PC-9 (cell line): ENCODE measurements around the gene CTNNB1.

Source experiments
- CTCF ChIP-seq: fragments of 200-600 bp; sonication (generic); conservative IDR thresholded peaks from 2 replicates; pipeline ENCODE4 v1.6.1; 2017; ENCODE audit warnings: mixed run types, antibody characterized with exemption, mild to moderate bottlenecking, moderate library complexity
- EZH2 ChIP-seq: fragments of 200-600 bp; sonication (generic); IDR thresholded peaks from 2 replicates; pipeline ENCODE4 v1.8.0; 2017; ENCODE audit warnings: antibody characterized with exemption, low read depth

- TF ChIP-seq CTCF (no peak), EZH2 (no peak)
Observed at GRCh38 chr3:41251593-41251992, 52.3 kb downstream of the CTNNB1 start.
